NT2/D1 (cell line): Measurements from ENCODE around the gene KLHL22.
"Not testable (repeated sequence)": the region's sequence is repeated elsewhere in the genome, so short reads cannot be mapped to it uniquely, and the experiment has no call there.

Experiments used
- DNase-seq: peaks from one replicate; pipeline ENCODE4 v3.0.0-alpha.2; 2011; ENCODE audit warnings: low read depth, low spot score
- H3K27me3 ChIP-seq: 2 replicates; pipeline ENCODE4 v1.6.0; 2011; ENCODE audit warnings: mild to moderate bottlenecking; ENCODE audit not compliant: insufficient read length, insufficient read depth
- H3K36me3 ChIP-seq: 2 replicates; pipeline ENCODE4 v1.6.1; 2011; ENCODE audit warnings: mild to moderate bottlenecking, low read length, mixed read lengths; ENCODE audit not compliant: insufficient read depth, insufficient read length
- H3K4me1 ChIP-seq: 2 replicates; pipeline ENCODE4 v1.5.1; 2011; ENCODE audit not compliant: insufficient read depth, insufficient read length
- H3K4me3 ChIP-seq: 2 replicates; pipeline ENCODE4 v1.5.1; 2011; ENCODE audit warnings: low read depth; ENCODE audit not compliant: insufficient read length
- H3K9ac ChIP-seq: 2 replicates; pipeline ENCODE4 v1.6.0; 2011; ENCODE audit warnings: low read depth; ENCODE audit not compliant: insufficient read length
- H3K9me3 ChIP-seq: 2 replicates; pipeline ENCODE4 v1.5.1; 2011; ENCODE audit warnings: mild to moderate bottlenecking, low read length; ENCODE audit not compliant: insufficient read depth
- SUZ12 ChIP-seq: IDR thresholded peaks from 2 replicates; pipeline ENCODE4 v1.6.1; 2011; ENCODE audit not compliant: insufficient read length, insufficient read depth; ENCODE audit errors: extremely low read depth
- YY1 ChIP-seq: IDR thresholded peaks from 2 replicates; pipeline ENCODE4 v1.6.1; 2011; ENCODE audit not compliant: insufficient read length, insufficient read depth
- ZNF274 ChIP-seq: IDR thresholded peaks from 2 replicates; pipeline ENCODE4 v1.6.1; 2011; ENCODE audit warnings: mild to moderate bottlenecking, low read depth, low read length

The KLHL22 gene

GRCh38 chr22:20471126-20471833, 24.3 kb downstream of the KLHL22 start:
- H3K9ac ChIP-seq: no peak overlapping the region
- no peak for TF ChIP-seq SUZ12
- TF ChIP-seq ZNF274: no peak
- no peak for TF ChIP-seq YY1
- H3K4me1 ChIP-seq: no peaks in the 10 kb centered on the region
- no peak overlapping the region for H3K4me3 ChIP-seq
- H3K36me3 ChIP-seq: peaks cover 20% of the 10 kb centered on the region
- no peak for DNase-seq
- no peaks in the 10 kb centered on the region for H3K9me3 ChIP-seq
- no peaks in the 10 kb centered on the region for H3K27me3 ChIP-seq

DNA sequence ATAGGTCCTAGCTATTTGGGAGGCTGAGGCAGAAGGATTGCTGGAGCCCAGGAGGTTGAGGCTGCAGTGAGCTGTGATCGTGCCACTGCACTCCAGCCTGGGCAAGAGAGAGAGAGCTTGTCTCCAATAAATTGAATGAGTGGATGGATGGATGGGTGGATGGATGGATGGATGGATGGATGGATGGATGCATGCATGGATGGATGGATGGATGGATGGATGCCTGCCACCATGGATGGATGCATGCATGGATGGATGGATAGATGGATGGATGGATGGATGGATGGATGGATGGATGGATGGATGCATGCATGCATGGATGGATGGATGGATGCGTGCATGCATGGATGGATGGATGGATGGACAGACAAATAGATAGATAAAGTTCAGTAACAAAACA, 25.1 kb downstream of the KLHL22 start:
- H3K36me3 ChIP-seq: peaks cover 20% of the 10 kb centered on the region
- DNase-seq, H3K4me1 ChIP-seq, H3K27me3 ChIP-seq, H3K9ac ChIP-seq, H3K9me3 ChIP-seq, H3K4me3 ChIP-seq: not testable (repeated sequence)

DNA sequence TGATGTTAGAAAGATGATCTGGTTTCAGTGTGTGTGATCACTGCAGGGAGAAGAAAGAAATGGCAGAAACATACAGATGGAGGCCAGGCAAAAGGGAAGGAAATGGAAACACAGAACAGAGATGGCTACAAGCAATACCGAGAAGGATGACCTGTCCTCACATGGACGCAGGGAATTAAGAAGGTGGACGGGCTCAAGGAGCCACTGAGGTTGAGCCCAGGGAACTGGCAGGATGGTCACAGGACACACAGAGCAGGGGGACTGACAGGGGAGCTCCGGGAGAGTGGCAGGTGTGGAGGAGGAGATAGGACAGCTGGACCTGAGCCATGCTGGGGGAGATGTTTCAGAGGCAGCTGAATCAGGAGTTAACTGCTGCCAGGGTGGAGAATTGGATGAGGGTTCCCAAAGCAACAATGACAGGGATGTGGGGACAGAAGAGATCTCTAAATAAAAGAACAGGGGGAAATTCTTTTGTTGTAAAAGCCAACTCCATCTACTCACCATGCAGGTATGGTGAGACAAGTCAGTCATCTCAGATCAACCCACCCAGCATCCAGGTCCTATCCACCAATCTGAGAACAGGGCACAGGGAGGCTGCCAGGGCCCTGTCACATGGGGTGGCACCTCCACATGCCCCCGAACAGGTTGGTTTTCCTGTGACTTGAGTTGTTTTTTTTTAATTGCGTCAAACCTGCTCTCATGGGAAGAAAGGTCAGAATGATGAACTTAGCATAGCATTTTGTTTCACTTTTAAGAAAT, 26.3 kb downstream of the KLHL22 start:
- peaks cover 30% of the 10 kb centered on the region for H3K36me3 ChIP-seq
- DNase-seq: no peak
- no peak for TF ChIP-seq ZNF274
- no peak for TF ChIP-seq YY1
- no peak for TF ChIP-seq SUZ12
- no peaks in the 10 kb centered on the region for H3K4me1 ChIP-seq
- no peaks in the 10 kb centered on the region for H3K9me3 ChIP-seq
- H3K27me3 ChIP-seq: no peaks in the 10 kb centered on the region
- no peak overlapping the region for H3K9ac ChIP-seq
- no peak overlapping the region for H3K4me3 ChIP-seq

GRCh38 chr22:20466659-20467379, 28.8 kb downstream of the KLHL22 start:
- peaks cover 43% of the 10 kb centered on the region for H3K36me3 ChIP-seq

DNA sequence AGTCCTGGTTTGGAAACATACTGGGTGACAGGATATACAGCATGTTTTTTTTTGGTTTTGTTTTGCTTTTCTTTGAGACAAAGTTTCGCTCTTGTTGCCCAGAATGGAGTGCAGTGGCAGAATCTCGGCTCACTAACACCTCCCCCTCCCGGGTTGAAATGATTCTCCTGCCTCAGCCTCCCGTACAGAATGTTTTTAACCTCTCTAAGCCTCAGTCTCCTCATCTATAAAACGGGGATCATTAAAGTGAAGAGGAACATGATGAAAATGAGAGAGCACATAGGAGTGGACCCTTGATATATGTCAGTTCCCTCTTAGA, 29.9 kb downstream of the KLHL22 start:
- TF ChIP-seq SUZ12 (no peak), YY1 (no peak), ZNF274 (no peak)
- Histone ChIP-seq H3K27me3 (no peaks in the 10 kb centered on the region), H3K36me3 (peaks cover 35% of the 10 kb centered on the region), H3K9me3 (no peaks in the 10 kb centered on the region), H3K4me3 (no peak overlapping the region), H3K4me1 (no peaks in the 10 kb centered on the region), H3K9ac (no peak overlapping the region)
- no peak for DNase-seq

More at GRCh38 chr22:20466659-20467379, 28.8 kb downstream of the KLHL22 start:
- Histone ChIP-seq H3K9me3 (no peaks in the 10 kb centered on the region), H3K4me3 (no peak overlapping the region), H3K27me3 (no peaks in the 10 kb centered on the region), H3K4me1 (no peaks in the 10 kb centered on the region), H3K9ac (no peak overlapping the region)
- TF ChIP-seq SUZ12: no peak
- TF ChIP-seq ZNF274: no peak
- no peak for TF ChIP-seq YY1
- DNase-seq: no peak

GRCh38 chr22:20464912-20465758, 30.5 kb downstream of the KLHL22 start:
- no peaks in the 10 kb centered on the region for H3K27me3 ChIP-seq
- H3K9ac ChIP-seq: no peak overlapping the region
- TF ChIP-seq SUZ12 (no peak), YY1 (no peak), ZNF274 (no peak)
- H3K36me3 ChIP-seq: peaks cover 32% of the 10 kb centered on the region
- H3K4me3 ChIP-seq: no peak overlapping the region
- DNase-seq: no peak
- no peaks in the 10 kb centered on the region for H3K4me1 ChIP-seq
- no peaks in the 10 kb centered on the region for H3K9me3 ChIP-seq
